ENCODE results near the gene TMEM170A. TPM values are rescaled to one million over a fixed set of nuclear protein-coding genes. Genes with fewer than 3 reads are reported as not detected.

Gene TMEM170A, protein sequence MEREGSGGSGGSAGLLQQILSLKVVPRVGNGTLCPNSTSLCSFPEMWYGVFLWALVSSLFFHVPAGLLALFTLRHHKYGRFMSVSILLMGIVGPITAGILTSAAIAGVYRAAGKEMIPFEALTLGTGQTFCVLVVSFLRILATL
- total RNA-seq: 6.8 and 8.1 TPM in 2 replicates

DNA sequence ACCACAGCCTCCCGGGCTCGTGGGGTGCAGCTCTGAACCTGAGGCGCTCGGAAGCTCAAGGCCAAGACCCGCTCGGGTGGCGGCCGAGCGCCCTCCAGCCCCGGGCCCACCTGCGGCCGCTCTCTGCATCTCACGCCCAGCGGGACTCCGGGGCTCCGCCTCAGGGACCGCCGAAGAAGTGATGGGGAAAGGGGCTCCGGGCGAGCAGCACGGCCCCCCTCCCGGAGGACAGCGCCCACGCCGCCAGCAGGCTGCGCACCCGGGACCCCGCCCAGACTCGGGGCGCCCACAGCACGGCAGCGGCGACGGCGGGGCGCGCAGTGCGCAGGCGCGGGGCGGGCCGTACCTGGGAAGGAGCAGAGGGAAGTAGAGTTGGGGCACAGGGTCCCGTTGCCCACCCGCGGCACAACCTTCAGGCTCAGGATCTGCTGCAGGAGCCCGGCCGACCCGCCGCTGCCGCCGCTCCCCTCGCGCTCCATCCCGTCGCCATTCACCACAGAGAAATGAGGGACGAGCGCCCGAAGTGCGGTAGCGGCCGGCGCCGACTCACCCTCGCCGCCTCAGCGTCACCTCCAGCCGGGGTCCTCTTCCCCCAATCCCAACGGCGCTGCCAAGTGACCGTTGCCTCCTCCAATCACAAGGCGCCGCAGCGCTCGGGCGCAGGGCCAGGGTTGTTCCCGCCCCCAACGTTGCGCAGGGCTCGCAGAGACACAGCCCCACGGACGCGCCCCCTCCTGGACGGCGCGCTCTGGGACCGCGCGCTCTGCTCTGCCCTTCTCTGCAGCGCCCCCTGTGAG is at the start of gene TMEM170A:
Gene TMEM170A (minus strand): TSS at position 568 of the 797 bp plus-strand sequence. CDS start 89 bp downstream, at position 479.

DNA sequence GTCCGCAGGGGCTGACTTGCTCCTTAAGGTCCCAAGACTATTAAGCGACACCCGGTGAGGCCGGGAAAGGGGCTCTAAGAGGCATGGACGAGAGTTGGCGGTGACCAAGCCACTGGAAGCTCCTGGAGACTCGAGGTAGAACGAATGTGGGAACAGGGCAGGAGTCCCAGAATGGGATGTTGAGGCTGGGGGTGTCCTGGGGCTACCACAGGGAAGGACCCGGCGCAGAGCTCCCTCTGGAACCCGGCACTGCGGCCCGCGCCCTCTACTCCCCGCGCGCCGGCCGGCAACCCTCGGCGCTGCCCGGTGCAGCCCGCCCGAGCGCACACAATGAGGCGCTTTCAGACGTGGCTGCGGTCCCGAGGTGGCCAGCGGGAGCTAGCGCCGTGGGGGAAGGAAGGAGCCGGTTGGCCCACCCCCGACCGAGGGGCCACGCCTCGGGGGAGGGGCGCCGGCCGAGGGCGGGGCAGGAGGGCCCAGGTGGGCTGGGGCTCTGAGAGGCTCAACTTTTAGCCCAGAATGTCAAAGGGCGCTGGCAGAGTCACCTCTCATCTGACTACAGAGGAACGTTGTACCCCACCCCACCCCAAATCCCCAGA is 30.7 kb upstream of the TMEM170A start, which contains the start of gene CHST6:
Gene CHST6 (minus strand): TSS at position 366 of the 599 bp plus-strand sequence. CDS start 15,613 bp downstream, outside the sequence.

DNA sequence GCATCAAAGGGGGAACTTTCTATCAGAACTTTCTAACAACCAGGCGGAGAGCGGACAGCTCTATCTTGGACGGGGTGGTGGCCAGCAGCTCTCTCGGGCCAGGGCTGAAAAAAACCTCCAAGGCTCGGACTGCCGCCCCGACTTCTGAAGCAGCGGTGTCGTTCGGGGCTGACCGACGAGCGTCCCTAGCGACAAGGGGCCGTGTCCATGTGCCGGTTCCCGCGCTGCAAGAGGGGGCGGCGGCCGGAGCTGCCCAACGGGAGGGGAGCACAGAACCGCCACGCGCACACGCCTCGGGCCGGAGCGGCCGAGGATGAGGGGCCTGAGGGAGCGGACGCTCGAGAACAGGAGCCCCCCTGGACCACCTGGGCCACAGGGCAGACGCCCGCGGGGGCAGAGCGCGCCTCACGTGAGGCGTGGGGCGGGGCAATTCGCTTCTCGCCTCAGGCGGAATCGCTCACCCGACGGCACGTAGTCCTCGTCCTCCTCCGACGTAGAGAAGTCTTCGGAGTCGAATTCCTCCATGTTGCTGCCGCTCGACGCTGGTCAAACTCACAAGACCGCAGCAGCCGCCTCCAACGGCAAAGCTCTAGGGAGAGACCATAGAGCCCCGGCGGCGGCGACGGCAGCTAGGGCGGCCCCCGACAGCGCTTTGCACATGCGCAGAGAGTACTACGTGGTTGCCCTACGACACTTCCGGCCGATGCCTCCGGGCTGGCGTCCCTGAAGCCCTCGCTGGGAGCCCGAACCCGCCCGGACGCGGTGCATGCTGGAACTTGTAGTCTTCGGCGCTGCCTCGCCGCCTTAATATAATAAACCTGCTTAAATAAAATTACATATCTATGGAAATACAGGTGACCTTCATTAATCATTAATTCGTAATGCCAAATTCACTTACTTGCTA is 31.4 kb downstream of the TMEM170A start, which contains the start of gene CFDP1:
Gene CFDP1 (minus strand): TSS at position 676 of the 904 bp plus-strand sequence. CDS start 151 bp downstream, at position 525.

Other genes with a start within 250 kb of the TMEM170A start
- gene CTRB1, start 245.7 kb downstream of the TMEM170A start, total RNA-seq: not detected in 2 replicates
- 42.5 and 46.4 TPM in 2 replicates for gene BCAR1, start 213.1 kb downstream of the TMEM170A start, total RNA-seq
- gene CFDP1, start 31.2 kb downstream of the TMEM170A start, total RNA-seq: 38.7 and 53.8 TPM in 2 replicates
- gene CHST6, start 30.8 kb upstream of the TMEM170A start, total RNA-seq: 0.54 and 0.56 TPM in 2 replicates
- gene CHST5, start 71.4 kb upstream of the TMEM170A start, total RNA-seq: 0.10 TPM in 1 of 2 replicates, not detected in the other
- 13.6 and 13.7 TPM in 2 replicates for gene TMEM231, start 91.6 kb upstream of the TMEM170A start, total RNA-seq
- gene GABARAPL2, start 101.7 kb upstream of the TMEM170A start, total RNA-seq: 64.1 and 72.2 TPM in 2 replicates
- 28.8 and 34.5 TPM in 2 replicates for gene ADAT1, start 158.6 kb upstream of the TMEM170A start, total RNA-seq
- gene KARS1, start 183.0 kb upstream of the TMEM170A start, total RNA-seq: 108 and 114 TPM in 2 replicates
- gene TERF2IP, start 183.1 kb upstream of the TMEM170A start, total RNA-seq: 43.9 and 53.4 TPM in 2 replicates
- not detected in 2 replicates for gene CPHXL2, start 212.3 kb upstream of the TMEM170A start, total RNA-seq
- not detected in 2 replicates for gene DUXB, start 236.8 kb upstream of the TMEM170A start, total RNA-seq

Measured in cardiac ventricle fibroblast (primary cell).